HL-60 (cell line): ENCODE data around the gene TARS1.

Source experiments
- DNase-seq, 2 experiments: peaks; one replicate each; pipeline ENCODE4 v3.0.0-alpha.2; 2010 to 2020; ENCODE audit warnings: low read depth in 1 of 2, low spot score in 1 of 2
- H3K27ac ChIP-seq: fragments of 250-450 bp; sonication (Bioruptor Pico); replicated peaks from 2 replicates; pipeline ENCODE4 v1.5.1; 2020; ENCODE audit warnings: mild to moderate bottlenecking, moderate library complexity
- H3K27me3 ChIP-seq: fragments of 250-450 bp; sonication (Bioruptor Pico); 2 replicates; pipeline ENCODE4 v1.5.1; 2021; ENCODE audit warnings: mild to moderate bottlenecking, moderate library complexity; ENCODE audit not compliant: insufficient read depth, poor library complexity, severe bottlenecking
- H3K4me3 ChIP-seq: replicated peaks from 2 replicates; pipeline ENCODE4 v1.5.1; 2011; ENCODE audit warnings: mild to moderate bottlenecking, control low read depth, low read length; ENCODE audit not compliant: insufficient read depth
- GABPA ChIP-seq: IDR thresholded peaks from 2 replicates; pipeline ENCODE4 v1.6.1; 2012; ENCODE audit warnings: low read depth
- POLR2AphosphoS5 ChIP-seq: IDR thresholded peaks from 2 replicates; pipeline ENCODE4 v1.6.1; 2012; ENCODE audit warnings: low read depth
- SPI1 ChIP-seq: IDR thresholded peaks from 2 replicates; pipeline ENCODE4 v1.6.1; 2012; ENCODE audit warnings: low read depth, mild to moderate bottlenecking, borderline replicate concordance
- TF ChIP-seq, protein P1 (sequence below): IDR thresholded peaks from 2 replicates; pipeline ENCODE4 v1.6.1; 2012; ENCODE audit warnings: low read depth; ENCODE audit not compliant: insufficient replicate concordance
- TF ChIP-seq, protein P2 (sequence below): IDR thresholded peaks from one replicate; pipeline ENCODE4 v1.5.1; 2011; ENCODE audit warnings: low read length, control low read depth, inconsistent platforms; ENCODE audit not compliant: insufficient read depth

TARS1 gene

DNA sequence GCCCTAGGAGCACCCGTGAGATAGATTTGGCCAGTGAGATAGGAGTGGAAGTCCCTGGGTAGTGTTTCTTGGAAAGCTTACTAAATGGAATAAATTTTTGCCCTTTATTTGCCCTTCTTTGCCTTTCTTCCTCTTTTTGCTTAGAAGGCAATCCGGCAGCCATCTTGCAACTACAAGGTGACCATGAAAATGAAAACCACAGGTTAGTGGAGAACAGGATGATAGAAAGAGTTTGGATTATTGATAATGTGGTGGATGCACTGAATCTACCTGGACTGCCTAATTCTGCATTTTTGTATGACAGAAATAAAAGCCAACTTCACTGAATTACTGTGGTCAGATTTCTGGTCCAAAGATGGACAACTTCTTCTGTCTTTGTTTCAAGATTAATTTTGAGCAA, 33.2 kb downstream of the TARS1 start:
- 0 out of 2 replicates have a peak overlapping the region, but pooled peaks have one; percentile 14 for H3K27ac ChIP-seq
- H3K4me3 ChIP-seq, result no peak overlapping the region
- peak in 1 of 2 experiments; percentile 6 for DNase-seq
- TF ChIP-seq SPI1 (no peak), POLR2AphosphoS5 (no peak), GABPA (no peak)
- TF ChIP-seq, protein P1, sequence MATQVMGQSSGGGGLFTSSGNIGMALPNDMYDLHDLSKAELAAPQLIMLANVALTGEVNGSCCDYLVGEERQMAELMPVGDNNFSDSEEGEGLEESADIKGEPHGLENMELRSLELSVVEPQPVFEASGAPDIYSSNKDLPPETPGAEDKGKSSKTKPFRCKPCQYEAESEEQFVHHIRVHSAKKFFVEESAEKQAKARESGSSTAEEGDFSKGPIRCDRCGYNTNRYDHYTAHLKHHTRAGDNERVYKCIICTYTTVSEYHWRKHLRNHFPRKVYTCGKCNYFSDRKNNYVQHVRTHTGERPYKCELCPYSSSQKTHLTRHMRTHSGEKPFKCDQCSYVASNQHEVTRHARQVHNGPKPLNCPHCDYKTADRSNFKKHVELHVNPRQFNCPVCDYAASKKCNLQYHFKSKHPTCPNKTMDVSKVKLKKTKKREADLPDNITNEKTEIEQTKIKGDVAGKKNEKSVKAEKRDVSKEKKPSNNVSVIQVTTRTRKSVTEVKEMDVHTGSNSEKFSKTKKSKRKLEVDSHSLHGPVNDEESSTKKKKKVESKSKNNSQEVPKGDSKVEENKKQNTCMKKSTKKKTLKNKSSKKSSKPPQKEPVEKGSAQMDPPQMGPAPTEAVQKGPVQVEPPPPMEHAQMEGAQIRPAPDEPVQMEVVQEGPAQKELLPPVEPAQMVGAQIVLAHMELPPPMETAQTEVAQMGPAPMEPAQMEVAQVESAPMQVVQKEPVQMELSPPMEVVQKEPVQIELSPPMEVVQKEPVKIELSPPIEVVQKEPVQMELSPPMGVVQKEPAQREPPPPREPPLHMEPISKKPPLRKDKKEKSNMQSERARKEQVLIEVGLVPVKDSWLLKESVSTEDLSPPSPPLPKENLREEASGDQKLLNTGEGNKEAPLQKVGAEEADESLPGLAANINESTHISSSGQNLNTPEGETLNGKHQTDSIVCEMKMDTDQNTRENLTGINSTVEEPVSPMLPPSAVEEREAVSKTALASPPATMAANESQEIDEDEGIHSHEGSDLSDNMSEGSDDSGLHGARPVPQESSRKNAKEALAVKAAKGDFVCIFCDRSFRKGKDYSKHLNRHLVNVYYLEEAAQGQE, result no peak
- TF ChIP-seq, protein P2, sequence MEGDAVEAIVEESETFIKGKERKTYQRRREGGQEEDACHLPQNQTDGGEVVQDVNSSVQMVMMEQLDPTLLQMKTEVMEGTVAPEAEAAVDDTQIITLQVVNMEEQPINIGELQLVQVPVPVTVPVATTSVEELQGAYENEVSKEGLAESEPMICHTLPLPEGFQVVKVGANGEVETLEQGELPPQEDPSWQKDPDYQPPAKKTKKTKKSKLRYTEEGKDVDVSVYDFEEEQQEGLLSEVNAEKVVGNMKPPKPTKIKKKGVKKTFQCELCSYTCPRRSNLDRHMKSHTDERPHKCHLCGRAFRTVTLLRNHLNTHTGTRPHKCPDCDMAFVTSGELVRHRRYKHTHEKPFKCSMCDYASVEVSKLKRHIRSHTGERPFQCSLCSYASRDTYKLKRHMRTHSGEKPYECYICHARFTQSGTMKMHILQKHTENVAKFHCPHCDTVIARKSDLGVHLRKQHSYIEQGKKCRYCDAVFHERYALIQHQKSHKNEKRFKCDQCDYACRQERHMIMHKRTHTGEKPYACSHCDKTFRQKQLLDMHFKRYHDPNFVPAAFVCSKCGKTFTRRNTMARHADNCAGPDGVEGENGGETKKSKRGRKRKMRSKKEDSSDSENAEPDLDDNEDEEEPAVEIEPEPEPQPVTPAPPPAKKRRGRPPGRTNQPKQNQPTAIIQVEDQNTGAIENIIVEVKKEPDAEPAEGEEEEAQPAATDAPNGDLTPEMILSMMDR, result no peak
- H3K27me3 ChIP-seq, result no peaks in the 10 kb centered on the region

DNA sequence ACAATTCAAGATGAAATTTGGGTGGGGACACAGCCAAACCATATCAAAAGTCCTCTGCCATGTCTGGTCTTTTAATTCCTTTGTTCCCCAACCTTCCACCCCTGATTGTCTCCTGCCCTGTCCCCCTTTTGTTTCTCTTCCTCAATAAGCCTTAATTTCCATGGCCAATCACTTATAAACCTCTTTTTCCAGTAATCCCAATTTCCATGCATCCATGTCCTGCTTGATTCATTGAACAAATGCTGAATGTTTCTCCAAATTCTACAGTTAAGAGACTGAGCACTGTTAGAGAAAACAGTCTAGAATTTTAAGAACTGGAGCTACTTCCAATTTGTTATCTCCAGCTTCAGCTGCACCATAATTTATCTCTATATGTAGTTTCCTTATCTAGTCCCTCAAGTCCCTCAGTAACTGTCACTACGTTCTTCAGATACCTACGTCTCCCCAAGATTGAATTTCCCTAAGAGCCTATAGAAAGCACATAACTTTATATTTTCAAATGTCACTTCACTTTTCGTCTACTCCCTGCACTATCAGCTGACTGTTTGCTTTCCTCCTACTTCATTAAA, 34.2 kb downstream of the TARS1 start:
- Histone ChIP-seq H3K4me3 (no peak overlapping the region), H3K27ac (peak overlapping the region; percentile 41), H3K27me3 (no peaks in the 10 kb centered on the region)
- TF ChIP-seq SPI1 (no peak), POLR2AphosphoS5 (no peak), GABPA (no peak)
- TF ChIP-seq, protein P2, result no peak
- TF ChIP-seq, protein P1, result no peak
- DNase-seq, result no peak

DNA sequence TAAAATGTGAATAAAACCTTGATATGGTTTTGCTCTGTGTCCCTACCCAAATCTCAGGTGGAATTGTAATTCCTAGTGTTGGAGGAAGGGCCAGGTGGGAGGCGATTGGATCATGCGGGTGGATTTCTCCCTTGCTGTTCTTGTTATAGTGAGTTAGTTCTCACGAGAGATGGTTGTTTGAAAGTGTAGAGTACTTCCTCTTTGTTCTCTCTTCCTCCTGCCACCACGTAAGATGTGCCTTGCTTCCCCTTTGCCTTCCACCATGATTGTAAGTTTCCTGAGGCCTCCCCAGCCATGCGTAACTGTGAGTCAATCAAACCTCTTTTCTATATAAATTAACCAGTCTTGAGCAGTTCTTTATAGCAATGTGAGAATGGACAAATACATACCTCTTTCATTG, 34.9 kb downstream of the TARS1 start:
- TF ChIP-seq GABPA (no peak), SPI1 (peak; percentile 64; the same call in 1 of the 2 replicates)
- Histone ChIP-seq H3K27me3 (no peaks in the 10 kb centered on the region), H3K27ac (peak overlapping the region; percentile 41), H3K4me3 (no peak overlapping the region)
- DNase-seq, result peak in 1 of 2 experiments; percentile 59

DNA sequence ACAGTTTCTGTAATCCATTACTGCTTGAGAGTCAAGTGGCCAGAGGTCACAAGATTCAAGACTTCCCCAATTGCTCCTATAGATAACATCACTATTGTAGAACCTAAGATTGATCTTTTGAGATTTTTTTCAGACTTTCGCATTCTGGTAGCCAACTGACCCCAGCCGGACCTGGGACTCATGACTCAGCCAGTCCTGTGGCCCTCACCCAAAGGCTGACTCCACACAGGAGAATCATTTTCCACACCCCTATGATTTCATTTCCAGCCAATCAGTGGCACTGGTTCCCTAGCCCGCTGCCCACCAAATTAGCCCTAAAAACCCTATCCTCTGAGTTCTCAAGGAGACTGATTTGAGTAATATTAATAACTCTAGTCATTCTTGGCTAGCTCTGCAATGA, 36.2 kb downstream of the TARS1 start:
- DNase-seq, result no peak
- Histone ChIP-seq H3K27ac (no peak overlapping the region), H3K27me3 (no peaks in the 10 kb centered on the region), H3K4me3 (no peak overlapping the region)
- TF ChIP-seq, protein P2, result no peak
- TF ChIP-seq SPI1 (no peak), POLR2AphosphoS5 (no peak), GABPA (no peak)
- TF ChIP-seq, protein P1, result no peak
